Suprapubic skin (tissue), 3 donors: ENCODE measurements around the gene TSHZ2.

Experiments
- EP300 ChIP-seq: sonication (generic); formaldehyde crosslinking; IDR thresholded peaks from one replicate; pipeline ENCODE4 v1.6.1; 2017; ENCODE audit warnings: antibody characterized with exemption
- POLR2A ChIP-seq, 2 donors: fragments of 450-650 bp; IDR thresholded peaks; one replicate each; pipeline ENCODE4 v1.6.1; 2017; ENCODE audit warnings: antibody characterized with exemption in 2 of 2, mild to moderate bottlenecking in 2 of 2, moderate library complexity in 2 of 2
- TF ChIP-seq, protein P1 (sequence below), 2 donors: fragments of 200-600 bp in 1 of 2; fragments of 450-650 bp in 1 of 2; sonication (generic) in 1 of 2; IDR thresholded peaks; one replicate each; pipeline ENCODE4 v1.5.1; 2016 to 2019; ENCODE audit warnings: antibody characterized with exemption in 2 of 2, mild to moderate bottlenecking in 1 of 2, moderate library complexity in 1 of 2

DNA sequence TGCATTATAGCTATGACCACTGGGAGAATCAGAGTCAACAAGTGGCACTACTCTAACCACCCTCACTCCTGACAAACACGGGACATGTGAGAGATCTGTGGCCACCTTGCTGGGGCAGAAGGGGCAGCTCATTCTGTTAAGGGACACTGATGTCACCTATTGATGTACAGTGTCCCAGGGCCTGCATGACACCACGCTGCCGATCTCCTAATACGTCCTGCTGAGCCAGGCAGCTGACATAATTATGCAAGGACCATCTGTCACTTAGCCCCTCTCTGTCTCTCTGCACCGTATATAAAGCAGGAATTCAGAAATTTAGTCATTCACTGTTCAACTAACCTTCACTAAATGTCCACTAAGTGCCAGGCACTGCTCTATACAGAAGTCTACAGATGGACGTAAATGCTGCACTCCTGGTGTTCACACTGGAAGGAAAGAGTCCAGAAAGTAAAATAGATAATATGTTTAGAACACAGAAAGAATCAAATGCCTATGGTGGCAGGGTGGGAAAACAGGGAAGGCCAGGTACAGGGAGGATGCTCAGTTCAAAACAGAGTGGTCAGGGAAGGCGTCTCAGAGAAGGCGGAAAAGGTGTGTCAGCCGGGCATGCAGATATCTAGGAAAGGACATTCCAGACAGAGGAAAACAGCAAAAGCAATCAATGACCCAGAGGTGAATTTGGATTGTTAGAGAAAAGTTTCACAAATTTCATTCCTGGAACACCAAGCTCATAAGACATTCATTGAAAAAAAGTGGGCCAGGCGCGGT lies 447.7 kb downstream of the TSHZ2 start:
- TF ChIP-seq, protein P1, sequence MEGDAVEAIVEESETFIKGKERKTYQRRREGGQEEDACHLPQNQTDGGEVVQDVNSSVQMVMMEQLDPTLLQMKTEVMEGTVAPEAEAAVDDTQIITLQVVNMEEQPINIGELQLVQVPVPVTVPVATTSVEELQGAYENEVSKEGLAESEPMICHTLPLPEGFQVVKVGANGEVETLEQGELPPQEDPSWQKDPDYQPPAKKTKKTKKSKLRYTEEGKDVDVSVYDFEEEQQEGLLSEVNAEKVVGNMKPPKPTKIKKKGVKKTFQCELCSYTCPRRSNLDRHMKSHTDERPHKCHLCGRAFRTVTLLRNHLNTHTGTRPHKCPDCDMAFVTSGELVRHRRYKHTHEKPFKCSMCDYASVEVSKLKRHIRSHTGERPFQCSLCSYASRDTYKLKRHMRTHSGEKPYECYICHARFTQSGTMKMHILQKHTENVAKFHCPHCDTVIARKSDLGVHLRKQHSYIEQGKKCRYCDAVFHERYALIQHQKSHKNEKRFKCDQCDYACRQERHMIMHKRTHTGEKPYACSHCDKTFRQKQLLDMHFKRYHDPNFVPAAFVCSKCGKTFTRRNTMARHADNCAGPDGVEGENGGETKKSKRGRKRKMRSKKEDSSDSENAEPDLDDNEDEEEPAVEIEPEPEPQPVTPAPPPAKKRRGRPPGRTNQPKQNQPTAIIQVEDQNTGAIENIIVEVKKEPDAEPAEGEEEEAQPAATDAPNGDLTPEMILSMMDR (IDR thresholded peaks at IDR 0.05) = no peak
- TF ChIP-seq EP300 (no peak), POLR2A (IDR thresholded peaks at IDR 0.05) (no peak)
